Testis (tissue), 2 donors: Measurements from ENCODE around the gene CRYL1.

Experiments
- CTCF ChIP-seq, 3 experiments: fragments of 450-650 bp in 2 of 3; fragments of 200-600 bp in 1 of 3; sonication (generic) in 1 of 3; IDR thresholded peaks; one replicate each; pipeline ENCODE4 v1.5.1; 2016 to 2019; ENCODE audit warnings: antibody characterized with exemption in 3 of 3, mild to moderate bottlenecking in 2 of 3, moderate library complexity in 1 of 3
- POLR2A ChIP-seq: fragments of 450-650 bp; IDR thresholded peaks from one replicate; pipeline ENCODE4 v1.6.1; 2017; ENCODE audit warnings: antibody characterized with exemption, mild to moderate bottlenecking, moderate library complexity

- no peak for TF ChIP-seq CTCF (IDR thresholded peaks at IDR 0.05)
- no peak for TF ChIP-seq POLR2A
Measured at GRCh38 chr13:20566468-20566897, 40.8 kb upstream of the CRYL1 start.
